SK-N-SH (cell line): Measurements from ENCODE around the gene RAE1. TPM values are rescaled to one million over a fixed set of nuclear protein-coding genes. Genes with fewer than 3 reads are reported as not detected.

Experiments
- CTCF ChIA-PET: fragments of 300-600, 350-600 bp; formaldehyde crosslinking; extraction: SDS; loops from one replicate; lab custom pipeline; 2021; lab: Yijun Ruan, JAX
- POLR2A ChIA-PET: fragments of 350-600 bp; sonication (Branson Sonifier 250); formaldehyde crosslinking; extraction: SDS; loops from one replicate; lab custom pipeline; 2020; ENCODE audit warnings: antibody characterized with exemption, inconsistent platforms; lab: Yijun Ruan, JAX
- DNase-seq: peaks from one replicate; pipeline ENCODE4 v3.0.0; 2012
- H2AFZ ChIP-seq: fragments of 200-600 bp; sonication (generic); 2 replicates; pipeline ENCODE4 v1.8.1; 2016; ENCODE audit warnings: antibody characterized with exemption, mild to moderate bottlenecking, low read depth
- H3F3A ChIP-seq: fragments of 200-600 bp; sonication (generic); replicated peaks from 2 replicates; pipeline ENCODE3; 2016; ENCODE audit warnings: antibody characterized with exemption, mild to moderate bottlenecking; ENCODE audit not compliant: insufficient read depth
- H3K27ac ChIP-seq, 2 experiments: fragments of 200-500 bp in 1 of 2; fragments of 200-600 bp in 1 of 2; sonication (Bioruptor generic) in 1 of 2; sonication (generic), shearing (Covaris generic) in 1 of 2; 2 replicates each; pipeline versions ENCODE4 v1.5.1 to v1.6.1; 2014 to 2016; ENCODE audit warnings: low read depth in 2 of 2, inconsistent platforms in 1 of 2, low read length in 1 of 2, mild to moderate bottlenecking in 1 of 2, mixed read lengths in 1 of 2
- H3K27me3 ChIP-seq: fragments of 200-600 bp; sonication (generic), shearing (Covaris generic); 2 replicates; pipeline ENCODE4 v1.6.1; 2016; ENCODE audit warnings: mixed run types; ENCODE audit not compliant: insufficient read depth
- H3K36me3 ChIP-seq, 2 experiments: fragments of 200-500 bp in 1 of 2; fragments of 200-600 bp in 1 of 2; sonication (Bioruptor generic) in 1 of 2; sonication (generic) in 1 of 2; replicated peaks in 1 of 2; 2 replicates each; pipeline versions ENCODE3 to v1.5.1; 2014 to 2016; ENCODE audit warnings: low read length in 1 of 2, mild to moderate bottlenecking in 1 of 2; ENCODE audit not compliant: insufficient read depth in 2 of 2, control insufficient read depth in 1 of 2
- H3K4me1 ChIP-seq, 2 experiments: fragments of 200-500 bp in 1 of 2; fragments of 200-600 bp in 1 of 2; sonication (Bioruptor generic) in 1 of 2; sonication (generic), shearing (Covaris generic) in 1 of 2; 2 replicates each; pipeline versions ENCODE4 v1.5.1 to v1.6.1; 2014 to 2016; ENCODE audit warnings: low read depth in 1 of 2, low read length in 1 of 2, mixed run types in 1 of 2; ENCODE audit not compliant: insufficient read depth in 2 of 2, control insufficient read depth in 1 of 2
- H3K4me2 ChIP-seq: fragments of 200-600 bp; sonication (generic), shearing (Covaris generic); 2 replicates; pipeline ENCODE4 v1.6.1; 2017; ENCODE audit warnings: mixed run types
- H3K4me3 ChIP-seq, 2 experiments: fragments of 200-500 bp in 1 of 2; fragments of 200-600 bp in 1 of 2; sonication (Bioruptor generic) in 1 of 2; sonication (generic), shearing (Covaris generic) in 1 of 2; 2 replicates each; pipeline versions ENCODE4 v1.5.1 to v1.8.1; 2014 to 2016; ENCODE audit warnings: low read depth in 2 of 2, inconsistent platforms in 1 of 2, low read length in 1 of 2, mild to moderate bottlenecking in 1 of 2, mixed read lengths in 1 of 2, moderate library complexity in 1 of 2
- H3K79me2 ChIP-seq: fragments of 200-600 bp; sonication (generic); 2 replicates; pipeline ENCODE4 v1.8.1; 2017; ENCODE audit warnings: mild to moderate bottlenecking; ENCODE audit not compliant: insufficient read depth
- H3K9ac ChIP-seq: fragments of 200-600 bp; sonication (generic); 2 replicates; pipeline ENCODE4 v1.6.1; 2017; ENCODE audit warnings: mixed run types
- H3K9me2 ChIP-seq: fragments of 200-600 bp; sonication (generic); 2 replicates; pipeline ENCODE4 v1.6.1; 2017; ENCODE audit warnings: mixed run types
- H3K9me3 ChIP-seq: fragments of 200-600 bp; sonication (generic); 2 replicates; pipeline ENCODE4 v1.6.1; 2017; ENCODE audit warnings: mixed run types, mild to moderate bottlenecking, moderate library complexity
- H4K20me1 ChIP-seq: fragments of 200-600 bp; sonication (generic); 2 replicates; pipeline ENCODE4 v1.6.1; 2017; ENCODE audit warnings: mild to moderate bottlenecking, mixed run types; ENCODE audit not compliant: insufficient read depth
- CHD2 ChIP-seq: fragments of 150-350 bp; IDR thresholded peaks from 2 replicates; pipeline ENCODE4 v1.6.1; 2018; ENCODE audit warnings: low read length; ENCODE audit not compliant: partially characterized antibody
- FOSL2 ChIP-seq: IDR thresholded peaks from 2 replicates; pipeline ENCODE4 v1.4.0; 2012; ENCODE audit warnings: low read depth, mild to moderate bottlenecking, moderate library complexity, borderline replicate concordance
- FOXJ3 ChIP-seq: sonication (generic); formaldehyde crosslinking; IDR thresholded peaks from 2 replicates; pipeline ENCODE4 v1.5.1; 2020; ENCODE audit warnings: mild to moderate bottlenecking, missing genetic modification reagents
- FOXM1 ChIP-seq: IDR thresholded peaks from 2 replicates; pipeline ENCODE4 v1.4.0; 2012; ENCODE audit warnings: low read depth, mild to moderate bottlenecking
- JUND ChIP-seq: IDR thresholded peaks from 2 replicates; pipeline ENCODE4 v1.4.0; 2012
- MEF2A ChIP-seq: IDR thresholded peaks from 2 replicates; pipeline ENCODE4 v1.4.0; 2012; ENCODE audit warnings: low read depth, borderline replicate concordance
- MXI1 ChIP-seq: IDR thresholded peaks from 2 replicates; pipeline ENCODE4 v1.6.1; 2012; ENCODE audit warnings: mild to moderate bottlenecking, low read depth, low read length, improper control_type of control experiment
- NFIC ChIP-seq: IDR thresholded peaks from 2 replicates; pipeline ENCODE4 v1.4.0; 2012; ENCODE audit warnings: borderline replicate concordance
- POLR2AphosphoS5 ChIP-seq: IDR thresholded peaks from 2 replicates; pipeline ENCODE4 v1.6.1; 2012; ENCODE audit warnings: low read depth, low read length
- REST ChIP-seq: IDR thresholded peaks from 2 replicates; pipeline ENCODE4 v1.6.1; 2012; ENCODE audit warnings: mild to moderate bottlenecking, low read depth, low read length, moderate library complexity
- RFX5 ChIP-seq: IDR thresholded peaks from 2 replicates; pipeline ENCODE4 v1.6.1; 2012; ENCODE audit warnings: mild to moderate bottlenecking, improper control_type of control experiment, low read length
- SMC3 ChIP-seq: IDR thresholded peaks from 2 replicates; pipeline ENCODE4 v1.6.1; 2012; ENCODE audit warnings: low read depth, low read length, improper control_type of control experiment
- TAF1 ChIP-seq: IDR thresholded peaks from 2 replicates; pipeline ENCODE4 v1.6.1; 2012; ENCODE audit warnings: low read depth, mild to moderate bottlenecking, low read length, moderate library complexity, borderline replicate concordance
- TCF12 ChIP-seq: IDR thresholded peaks from 2 replicates; pipeline ENCODE4 v1.4.0; 2012
- WGBS: methylation state at CpG from one replicate; pipeline ENCODE4 v1.1.6; 2017; ENCODE audit warnings: low lambda C conversion rate; 5-methylcytosine and 5-hydroxymethylcytosine counted together
- polyA plus RNA-seq, 3 experiments: library from polyadenylated mRNA; depleted of rRNA; stranded (reverse); fragments of >200 nt; gene quantifications; 2 replicates each; pipeline ENCODE4 v1.2.3, GENCODE V29; 2012
- TF ChIP-seq, protein P1 (sequence below): IDR thresholded peaks from 2 replicates; pipeline ENCODE4 v1.4.0; 2012; ENCODE audit warnings: low read depth, borderline replicate concordance
- TF ChIP-seq, protein P2 (sequence below): IDR thresholded peaks from 2 replicates; pipeline ENCODE4; 2012
- TF ChIP-seq, protein P3 (sequence below): fragments of 150-350 bp; IDR thresholded peaks from 2 replicates; pipeline ENCODE4 v1.6.1; 2016; ENCODE audit warnings: mild to moderate bottlenecking, low read depth, low read length
- TF ChIP-seq, protein P4 (sequence below): fragments of 150-350 bp; IDR thresholded peaks from 2 replicates; pipeline ENCODE4 v1.6.1; 2017; ENCODE audit warnings: antibody characterized with exemption, low read length, low read depth, borderline replicate concordance

The RAE1 gene
- polyA plus RNA-seq, 1 of the 3 experiments (the other 2 are of a cell fraction), result 82.4 TPM

DNA sequence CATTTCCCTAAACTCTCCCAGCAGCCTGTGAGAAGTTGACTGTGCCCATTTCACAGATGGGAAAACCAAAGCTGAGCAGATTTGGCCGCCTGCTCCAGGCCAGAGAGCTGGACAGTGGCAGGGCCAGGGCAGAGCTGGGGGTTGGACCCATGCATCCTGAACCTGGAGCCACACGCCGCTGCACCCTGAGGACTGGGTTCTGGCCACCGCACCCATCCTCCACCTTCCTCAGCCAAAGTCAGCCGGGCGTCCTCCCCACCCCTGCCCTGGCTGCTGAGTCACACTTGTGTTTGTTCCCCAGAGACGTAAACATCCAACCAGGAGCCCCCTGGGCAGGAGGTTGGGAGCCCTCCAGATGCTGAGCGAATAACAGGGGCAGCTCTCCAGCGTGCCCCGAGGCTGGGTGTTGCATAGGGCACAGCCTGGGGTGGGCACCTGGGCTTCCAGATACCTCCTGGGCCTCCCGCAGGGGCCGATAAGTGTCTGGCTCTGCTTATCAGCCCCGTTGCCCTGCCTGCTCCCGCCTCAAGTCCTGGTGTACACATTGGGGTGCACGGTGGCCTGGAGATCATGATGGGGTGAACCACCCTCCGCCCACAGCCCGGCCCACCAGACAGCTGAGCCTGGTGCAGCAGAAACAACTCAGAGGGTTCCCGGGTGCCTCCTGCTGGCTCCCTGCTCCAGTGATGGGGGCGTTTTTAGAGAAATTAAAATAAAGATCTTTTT lies 64.0 kb downstream of the RAE1 start:
- Histone ChIP-seq H3K36me3 (no peaks in the 10 kb centered on the region), H3F3A (peaks cover 3% of the 10 kb centered on the region), H3K27ac (no peak overlapping the region), H3K4me3 (no peak overlapping the region), H3K9me2 (no peaks in the 10 kb centered on the region), H3K4me2 (no peak overlapping the region), H2AFZ (no peak overlapping the region), H3K9me3 (no peaks in the 10 kb centered on the region), H4K20me1 (no peaks in the 10 kb centered on the region), H3K27me3 (no peaks in the 10 kb centered on the region), H3K9ac (no peak overlapping the region), H3K4me1 (peaks cover 0 to 3% of the 10 kb centered on the region in 2 experiments; a peak in 1 of 4 replicates), H3K79me2 (no peaks in the 10 kb centered on the region)
- ChIA-PET CTCF (interaction anchor here (1.0 to 1.2 kb wide), 2 partner anchors 51 to 81 kb away, joined by 3 read pairs; no protein-coding TSS in a partner anchor), POLR2A (no interaction called here)
- DNase-seq, result no peak
- no peak for TF ChIP-seq FOXJ3
- no peak for TF ChIP-seq CHD2
- no peak for TF ChIP-seq RFX5
- TF ChIP-seq TCF12, result no peak
- TF ChIP-seq, protein P1, sequence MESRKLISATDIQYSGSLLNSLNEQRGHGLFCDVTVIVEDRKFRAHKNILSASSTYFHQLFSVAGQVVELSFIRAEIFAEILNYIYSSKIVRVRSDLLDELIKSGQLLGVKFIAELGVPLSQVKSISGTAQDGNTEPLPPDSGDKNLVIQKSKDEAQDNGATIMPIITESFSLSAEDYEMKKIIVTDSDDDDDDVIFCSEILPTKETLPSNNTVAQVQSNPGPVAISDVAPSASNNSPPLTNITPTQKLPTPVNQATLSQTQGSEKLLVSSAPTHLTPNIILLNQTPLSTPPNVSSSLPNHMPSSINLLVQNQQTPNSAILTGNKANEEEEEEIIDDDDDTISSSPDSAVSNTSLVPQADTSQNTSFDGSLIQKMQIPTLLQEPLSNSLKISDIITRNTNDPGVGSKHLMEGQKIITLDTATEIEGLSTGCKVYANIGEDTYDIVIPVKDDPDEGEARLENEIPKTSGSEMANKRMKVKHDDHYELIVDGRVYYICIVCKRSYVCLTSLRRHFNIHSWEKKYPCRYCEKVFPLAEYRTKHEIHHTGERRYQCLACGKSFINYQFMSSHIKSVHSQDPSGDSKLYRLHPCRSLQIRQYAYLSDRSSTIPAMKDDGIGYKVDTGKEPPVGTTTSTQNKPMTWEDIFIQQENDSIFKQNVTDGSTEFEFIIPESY, result no peak
- no peak for TF ChIP-seq FOXM1
- TF ChIP-seq REST, result no peak
- TF ChIP-seq SMC3, result no peak
- no peak for TF ChIP-seq JUND
- TF ChIP-seq, protein P2, sequence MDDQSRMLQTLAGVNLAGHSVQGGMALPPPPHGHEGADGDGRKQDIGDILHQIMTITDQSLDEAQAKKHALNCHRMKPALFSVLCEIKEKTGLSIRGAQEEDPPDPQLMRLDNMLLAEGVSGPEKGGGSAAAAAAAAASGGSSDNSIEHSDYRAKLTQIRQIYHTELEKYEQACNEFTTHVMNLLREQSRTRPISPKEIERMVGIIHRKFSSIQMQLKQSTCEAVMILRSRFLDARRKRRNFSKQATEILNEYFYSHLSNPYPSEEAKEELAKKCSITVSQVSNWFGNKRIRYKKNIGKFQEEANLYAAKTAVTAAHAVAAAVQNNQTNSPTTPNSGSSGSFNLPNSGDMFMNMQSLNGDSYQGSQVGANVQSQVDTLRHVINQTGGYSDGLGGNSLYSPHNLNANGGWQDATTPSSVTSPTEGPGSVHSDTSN, result no peak
- no peak for TF ChIP-seq MEF2A
- TF ChIP-seq, protein P3, sequence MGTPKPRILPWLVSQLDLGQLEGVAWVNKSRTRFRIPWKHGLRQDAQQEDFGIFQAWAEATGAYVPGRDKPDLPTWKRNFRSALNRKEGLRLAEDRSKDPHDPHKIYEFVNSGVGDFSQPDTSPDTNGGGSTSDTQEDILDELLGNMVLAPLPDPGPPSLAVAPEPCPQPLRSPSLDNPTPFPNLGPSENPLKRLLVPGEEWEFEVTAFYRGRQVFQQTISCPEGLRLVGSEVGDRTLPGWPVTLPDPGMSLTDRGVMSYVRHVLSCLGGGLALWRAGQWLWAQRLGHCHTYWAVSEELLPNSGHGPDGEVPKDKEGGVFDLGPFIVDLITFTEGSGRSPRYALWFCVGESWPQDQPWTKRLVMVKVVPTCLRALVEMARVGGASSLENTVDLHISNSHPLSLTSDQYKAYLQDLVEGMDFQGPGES, result no peak
- no peak for TF ChIP-seq NFIC
- TF ChIP-seq TAF1, result no peak
- no peak for TF ChIP-seq POLR2AphosphoS5
- no peak for TF ChIP-seq FOSL2
- TF ChIP-seq MXI1, result no peak
- TF ChIP-seq, protein P4, sequence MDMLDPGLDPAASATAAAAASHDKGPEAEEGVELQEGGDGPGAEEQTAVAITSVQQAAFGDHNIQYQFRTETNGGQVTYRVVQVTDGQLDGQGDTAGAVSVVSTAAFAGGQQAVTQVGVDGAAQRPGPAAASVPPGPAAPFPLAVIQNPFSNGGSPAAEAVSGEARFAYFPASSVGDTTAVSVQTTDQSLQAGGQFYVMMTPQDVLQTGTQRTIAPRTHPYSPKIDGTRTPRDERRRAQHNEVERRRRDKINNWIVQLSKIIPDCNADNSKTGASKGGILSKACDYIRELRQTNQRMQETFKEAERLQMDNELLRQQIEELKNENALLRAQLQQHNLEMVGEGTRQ, result no peak
- WGBS, result 54% methylated on average over 13 of the region's 19 CpGs
